ENCODE measurements around the gene NFATC4. TPM values are rescaled to one million over a fixed set of nuclear protein-coding genes. Genes with fewer than 3 reads are reported as not detected.
A peak's percentile ranks its signal among the peaks of the same experiment; 100 is the strongest.

Gene NFATC4
- total RNA-seq, 2 experiments from 2014 or later: 0.11 to 0.30 TPM

GRCh38 chr14:24401810-24402702 is 34.1 kb downstream of the NFATC4 start:
- ChIA-PET POLR2A (no interaction called here), CTCF (interaction anchor here (1.0 kb wide), 1 partner anchor 37 kb away, joined by 3 read pairs; no protein-coding TSS in a partner anchor)
- intact Hi-C loops (cut with DNase I, micrococcal nuclease): no loop called here
- H3K27me3 Mint-ChIP-seq: peaks cover 8% of the 10 kb centered on the region
- H3K9me3 Mint-ChIP-seq (ENCODE audit: low read depth): no peaks in the 10 kb centered on the region
- no peak overlapping the region for H3K4me3 Mint-ChIP-seq
- H3K27ac Mint-ChIP-seq: no peak overlapping the region
- DNase-seq: no peak
- peaks cover 4% of the 10 kb centered on the region for H3K4me1 Mint-ChIP-seq
- H3K36me3 Mint-ChIP-seq (ENCODE audit: low read depth): no peaks in the 10 kb centered on the region
- no peak for ATAC-seq

- no peak for ATAC-seq
- no peak overlapping the region for H3K4me3 Mint-ChIP-seq
- ChIA-PET CTCF (interaction anchor here (0.7 to 1.0 kb wide), 2 partner anchors 38 to 70 kb away, joined by 3 read pairs; no protein-coding TSS in a partner anchor), POLR2A (no interaction called here)
- no peak for DNase-seq
- intact Hi-C loops (cut with DNase I, micrococcal nuclease): no loop called here
- H3K4me1 Mint-ChIP-seq: peaks cover 4% of the 10 kb centered on the region
- H3K27ac Mint-ChIP-seq: no peak overlapping the region
- peaks cover 8% of the 10 kb centered on the region for H3K27me3 Mint-ChIP-seq
- H3K36me3 Mint-ChIP-seq (ENCODE audit: low read depth): no peaks in the 10 kb centered on the region
- H3K9me3 Mint-ChIP-seq (ENCODE audit: low read depth): no peaks in the 10 kb centered on the region
Observed at GRCh38 chr14:24403294-24403998, 35.5 kb downstream of the NFATC4 start.

- Mint-ChIP-seq H3K27me3 (peaks cover 6% of the 10 kb centered on the region), H3K4me3 (no peak overlapping the region), H3K4me1 (no peaks in the 10 kb centered on the region), H3K9me3 (ENCODE audit: low read depth) (no peaks in the 10 kb centered on the region), H3K36me3 (ENCODE audit: low read depth) (no peaks in the 10 kb centered on the region), H3K27ac (no peak overlapping the region)
- no peak for ATAC-seq
- no peak for DNase-seq
- ChIA-PET POLR2A (no interaction called here), CTCF (interaction anchor here (0.6 kb wide), 1 partner anchor 17 kb away, joined by 3 read pairs; no protein-coding TSS in a partner anchor)
- intact Hi-C loops (cut with DNase I, micrococcal nuclease): loop anchor here in 1 of 2 experiments (5.0 kb wide), 1 partner anchor 53 kb away; no protein-coding TSS in a partner anchor
Observed at GRCh38 chr14:24404814-24405213, 36.8 kb downstream of the NFATC4 start.

GRCh38 chr14:24406416-24406815 is 38.4 kb downstream of the NFATC4 start:
- Mint-ChIP-seq H3K4me1 (no peaks in the 10 kb centered on the region), H3K4me3 (no peak overlapping the region), H3K9me3 (ENCODE audit: low read depth) (no peaks in the 10 kb centered on the region), H3K27me3 (peaks cover 6% of the 10 kb centered on the region), H3K27ac (no peak overlapping the region), H3K36me3 (ENCODE audit: low read depth) (no peaks in the 10 kb centered on the region)
- POLR2A ChIA-PET: no interaction called here
- DNase-seq (no peak), ATAC-seq (no peak)
- CTCF ChIA-PET: interaction anchor here (0.6 to 1.8 kb wide), 6 partner anchors 8 to 163 kb away, joined by 3 to 7 read pairs (median 4); no protein-coding TSS in a partner anchor
- intact Hi-C loops (cut with DNase I, micrococcal nuclease): loop anchor here in 1 of 2 experiments (5.0 kb wide), 1 partner anchor 54 kb away; no protein-coding TSS in a partner anchor

- intact Hi-C loops (cut with DNase I, micrococcal nuclease): loop anchor here in 1 of 2 experiments (5.0 kb wide), 1 partner anchor 55 kb away; no protein-coding TSS in a partner anchor
- ChIA-PET CTCF (no interaction called here), POLR2A (no interaction called here)
- H3K4me3 Mint-ChIP-seq: no peak overlapping the region
- no peaks in the 10 kb centered on the region for H3K4me1 Mint-ChIP-seq
- H3K27me3 Mint-ChIP-seq: peaks cover 6% of the 10 kb centered on the region
- no peaks in the 10 kb centered on the region for H3K36me3 Mint-ChIP-seq (ENCODE audit: low read depth)
- no peak overlapping the region for H3K27ac Mint-ChIP-seq
- ATAC-seq (no peak), DNase-seq (no peak)
- no peaks in the 10 kb centered on the region for H3K9me3 Mint-ChIP-seq (ENCODE audit: low read depth)
Observed at GRCh38 chr14:24407608-24408325, 39.8 kb downstream of the NFATC4 start.

- H3K4me3 Mint-ChIP-seq: no peak overlapping the region
- CTCF ChIA-PET: interaction anchor here (0.6 to 1.7 kb wide), 5 partner anchors 16 to 145 kb away, joined by 3 to 10 read pairs (median 4); no protein-coding TSS in a partner anchor
- no peak overlapping the region for H3K27ac Mint-ChIP-seq
- H3K4me1 Mint-ChIP-seq: no peaks in the 10 kb centered on the region
- H3K27me3 Mint-ChIP-seq: peaks cover 4% of the 10 kb centered on the region
- intact Hi-C loops (cut with DNase I, micrococcal nuclease): loop anchor here in 1 of 2 experiments (5.0 kb wide), 1 partner anchor 56 kb away; no protein-coding TSS in a partner anchor
- no peaks in the 10 kb centered on the region for H3K36me3 Mint-ChIP-seq (ENCODE audit: low read depth)
- ATAC-seq (no peak), DNase-seq (no peak)
- no peaks in the 10 kb centered on the region for H3K9me3 Mint-ChIP-seq (ENCODE audit: low read depth)
- POLR2A ChIA-PET: interaction anchor here (0.6 kb wide), 2 partner anchors 42 to 161 kb away, joined by 3 to 4 read pairs; no protein-coding TSS in a partner anchor
Observed at GRCh38 chr14:24408764-24409163, 40.8 kb downstream of the NFATC4 start.

GRCh38 chr14:24409192-24409591 is 41.2 kb downstream of the NFATC4 start:
- Mint-ChIP-seq H3K4me1 (no peaks in the 10 kb centered on the region), H3K4me3 (no peak overlapping the region), H3K9me3 (ENCODE audit: low read depth) (no peaks in the 10 kb centered on the region), H3K36me3 (ENCODE audit: low read depth) (no peaks in the 10 kb centered on the region), H3K27ac (no peak overlapping the region), H3K27me3 (peaks cover 4% of the 10 kb centered on the region)
- ATAC-seq (no peak), DNase-seq (no peak)
- ChIA-PET POLR2A (interaction anchor here (0.6 kb wide), 2 partner anchors 43 to 162 kb away, joined by 3 to 4 read pairs; no protein-coding TSS in a partner anchor), CTCF (interaction anchor here (0.6 to 5.2 kb wide), 7 partner anchors 12 to 145 kb away, joined by 3 to 20 read pairs (median 4); no protein-coding TSS in a partner anchor)
- intact Hi-C loops (cut with DNase I, micrococcal nuclease): loop anchor here in 1 of 2 experiments (5.0 kb wide), 1 partner anchor 57 kb away; no protein-coding TSS in a partner anchor

GRCh38 chr14:24409956-24410355 is 42.0 kb downstream of the NFATC4 start:
- intact Hi-C loops (cut with DNase I, micrococcal nuclease): loop anchor here in 1 of 2 experiments (5.0 kb wide), 1 partner anchor 58 kb away; no protein-coding TSS in a partner anchor
- no peak overlapping the region for H3K27ac Mint-ChIP-seq
- peaks cover under 1% of the 10 kb centered on the region for H3K27me3 Mint-ChIP-seq
- no peak overlapping the region for H3K4me3 Mint-ChIP-seq
- ATAC-seq (no peak), DNase-seq (no peak)
- no peaks in the 10 kb centered on the region for H3K9me3 Mint-ChIP-seq (ENCODE audit: low read depth)
- no peaks in the 10 kb centered on the region for H3K4me1 Mint-ChIP-seq
- ChIA-PET POLR2A (no interaction called here), CTCF (interaction anchor here (1.4 to 5.2 kb wide), 5 partner anchors 13 to 77 kb away, joined by 3 to 20 read pairs (median 9); no protein-coding TSS in a partner anchor)
- H3K36me3 Mint-ChIP-seq (ENCODE audit: low read depth): no peaks in the 10 kb centered on the region

GRCh38 chr14:24411443-24412389 is 43.7 kb downstream of the NFATC4 start:
- H3K27me3 Mint-ChIP-seq: no peaks in the 10 kb centered on the region
- H3K4me1 Mint-ChIP-seq: no peaks in the 10 kb centered on the region
- DNase-seq (peak; percentile 54), ATAC-seq (peak; percentile 70)
- H3K27ac Mint-ChIP-seq: no peak overlapping the region
- no peaks in the 10 kb centered on the region for H3K36me3 Mint-ChIP-seq (ENCODE audit: low read depth)
- CTCF ChIA-PET: interaction anchor here (0.6 to 5.2 kb wide), 10 partner anchors 12 to 720 kb away, joined by 3 to 20 read pairs (median 4); no protein-coding TSS in a partner anchor
- POLR2A ChIA-PET: no interaction called here
- intact Hi-C loops (cut with DNase I, micrococcal nuclease): no loop called here
- no peaks in the 10 kb centered on the region for H3K9me3 Mint-ChIP-seq (ENCODE audit: low read depth)
- no peak overlapping the region for H3K4me3 Mint-ChIP-seq

- H3K4me3 Mint-ChIP-seq: no peak overlapping the region
- no peak overlapping the region for H3K27ac Mint-ChIP-seq
Observed at GRCh38 chr14:24414077-24414476, 46.1 kb downstream of the NFATC4 start.

More at GRCh38 chr14:24414077-24414476, 46.1 kb downstream of the NFATC4 start:
- no peaks in the 10 kb centered on the region for H3K36me3 Mint-ChIP-seq (ENCODE audit: low read depth)
- ATAC-seq: no peak
- no peaks in the 10 kb centered on the region for H3K9me3 Mint-ChIP-seq (ENCODE audit: low read depth)
- DNase-seq: no peak
- no peaks in the 10 kb centered on the region for H3K27me3 Mint-ChIP-seq
- no peaks in the 10 kb centered on the region for H3K4me1 Mint-ChIP-seq
- ChIA-PET POLR2A (interaction anchor here (0.6 to 0.7 kb wide), 2 partner anchors 18 to 232 kb away, joined by 3 read pairs; no protein-coding TSS in a partner anchor), CTCF (interaction anchor here (0.7 to 5.2 kb wide), 7 partner anchors 8 to 83 kb away, joined by 3 to 20 read pairs (median 5); no protein-coding TSS in a partner anchor)
- intact Hi-C loops (cut with DNase I, micrococcal nuclease): no loop called here
